ENCODE data around the gene GPRC5D.

Gene GPRC5D

DNA sequence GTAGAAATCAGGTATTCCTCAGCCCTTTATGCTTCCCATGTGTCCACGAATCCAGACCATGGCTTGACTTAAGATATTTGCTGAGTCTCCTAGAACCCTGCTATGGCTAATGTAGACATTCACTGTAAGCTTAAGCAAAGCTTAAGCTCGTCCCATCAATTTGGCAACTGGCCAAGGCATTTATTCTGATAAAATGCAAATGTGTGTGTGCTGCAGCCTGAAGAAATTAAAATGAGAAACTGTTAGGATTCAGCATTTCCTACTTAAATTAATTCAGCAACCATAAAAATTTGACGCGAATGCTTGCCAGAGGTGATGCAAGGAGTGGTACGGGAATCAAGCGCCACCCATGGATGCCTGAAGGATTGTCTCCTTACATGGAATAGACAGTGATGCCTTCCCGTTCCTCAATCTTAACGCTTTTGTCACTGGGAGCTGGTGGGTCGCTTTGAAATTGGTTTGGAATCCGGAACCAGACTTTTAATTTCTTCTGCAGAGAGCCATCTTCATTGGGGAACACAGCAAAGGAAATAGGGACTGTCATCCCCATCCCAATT lies 34.9 kb upstream of the GPRC5D start:
- H3K4me3 Mint-ChIP-seq, result no peak overlapping the region
- no peak for DNase-seq (ENCODE audit: low spot score in 2 of 2)
- no peak for ATAC-seq
- H3K4me1 Mint-ChIP-seq, result peaks cover 10% of the 10 kb centered on the region
- peaks cover 12% of the 10 kb centered on the region for H3K36me3 Mint-ChIP-seq
- no peaks in the 10 kb centered on the region for H3K9me3 Mint-ChIP-seq
- H3K27ac Mint-ChIP-seq, result no peak overlapping the region

DNA sequence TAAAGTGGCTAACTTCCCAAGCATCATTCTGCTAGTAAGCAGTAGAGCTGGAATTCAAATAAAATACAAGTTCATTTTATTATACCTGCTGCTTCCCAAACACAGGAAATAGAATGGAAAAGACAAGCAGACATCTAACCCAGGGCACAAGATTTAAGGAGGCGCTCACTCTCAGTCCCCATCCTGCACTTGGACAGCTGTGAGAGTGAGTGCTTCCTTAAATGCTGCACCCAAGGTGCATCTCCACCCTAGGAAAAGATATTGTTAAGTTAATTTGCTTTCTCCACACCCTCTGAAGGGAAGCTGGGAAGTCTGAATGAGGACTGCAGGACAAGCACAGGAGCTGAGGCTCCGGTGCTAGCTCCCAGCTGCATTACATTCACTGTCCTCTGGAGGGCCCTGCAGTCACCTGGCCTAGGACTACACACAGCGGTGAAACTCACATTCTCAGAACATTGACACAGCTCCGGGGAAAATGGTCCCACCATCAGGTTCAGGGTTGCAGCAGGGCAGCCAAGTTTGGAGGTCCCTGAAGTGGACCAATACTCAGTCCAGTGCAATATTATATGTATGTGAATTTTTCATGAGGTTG lies 33.9 kb upstream of the GPRC5D start:
- no peak for DNase-seq (ENCODE audit: low spot score in 2 of 2)
- H3K9me3 Mint-ChIP-seq, result no peaks in the 10 kb centered on the region
- peaks cover 3% of the 10 kb centered on the region for H3K4me1 Mint-ChIP-seq
- H3K36me3 Mint-ChIP-seq, result peaks cover 12% of the 10 kb centered on the region
- H3K4me3 Mint-ChIP-seq, result no peak overlapping the region
- H3K27ac Mint-ChIP-seq, result no peak overlapping the region
- ATAC-seq, result peak; percentile 73

DNA sequence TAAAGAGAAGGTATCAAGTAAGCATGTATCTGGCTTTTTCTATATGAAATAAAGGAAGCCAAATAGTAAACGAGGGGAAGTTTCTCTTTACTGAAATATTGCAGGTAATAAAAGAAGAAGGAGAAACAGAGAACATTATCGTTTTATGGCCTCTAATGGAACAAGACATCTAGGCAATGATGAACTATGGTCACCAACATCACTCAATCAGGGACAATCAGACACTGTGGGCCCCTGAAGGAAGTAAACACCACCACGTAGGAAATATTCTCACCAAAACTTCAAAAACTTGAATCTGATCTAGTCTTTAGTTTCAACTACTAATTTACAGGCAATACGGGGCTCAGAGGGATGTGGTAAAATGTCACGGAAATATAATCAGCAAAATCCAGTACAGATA lies 32.2 kb upstream of the GPRC5D start:
- Mint-ChIP-seq H3K27ac (no peak overlapping the region), H3K4me1 (no peaks in the 10 kb centered on the region), H3K36me3 (peaks cover 12% of the 10 kb centered on the region), H3K9me3 (no peaks in the 10 kb centered on the region), H3K4me3 (no peak overlapping the region)
- ATAC-seq (no peak), DNase-seq (ENCODE audit: low spot score in 2 of 2) (no peak)

DNA sequence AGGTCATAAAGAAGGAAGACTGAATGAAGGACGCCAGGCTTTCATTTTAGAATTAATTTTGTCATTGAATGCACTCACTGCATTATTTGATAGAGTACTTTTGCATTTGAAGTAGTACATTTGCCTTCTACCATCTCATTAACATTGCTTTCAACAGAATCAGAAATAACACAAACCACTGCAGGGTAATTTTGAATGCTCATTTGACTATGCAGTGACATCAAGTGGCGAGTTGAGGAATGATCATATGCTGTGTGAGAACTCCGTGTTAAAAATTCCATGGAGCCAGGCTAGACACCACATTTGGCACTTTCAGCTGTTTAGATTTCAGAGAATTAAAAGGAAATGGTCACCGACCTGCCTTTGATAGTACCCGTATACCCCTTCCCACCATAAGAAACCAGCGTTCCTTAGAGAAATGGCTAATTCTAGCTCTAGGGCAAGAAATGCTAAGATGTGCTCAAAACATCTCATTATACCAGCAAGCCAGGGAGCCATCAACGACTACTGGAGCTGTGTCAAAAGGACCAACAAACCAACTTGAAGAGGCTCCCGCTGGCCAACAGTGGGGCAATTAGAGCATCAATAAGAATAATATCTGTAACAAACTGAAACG lies 31.6 kb upstream of the GPRC5D start:
- Mint-ChIP-seq H3K9me3 (no peaks in the 10 kb centered on the region), H3K4me3 (no peak overlapping the region), H3K36me3 (peaks cover 12% of the 10 kb centered on the region), H3K27ac (no peak overlapping the region), H3K4me1 (no peaks in the 10 kb centered on the region)
- ATAC-seq (no peak), DNase-seq (ENCODE audit: low spot score in 2 of 2) (no peak)

DNA sequence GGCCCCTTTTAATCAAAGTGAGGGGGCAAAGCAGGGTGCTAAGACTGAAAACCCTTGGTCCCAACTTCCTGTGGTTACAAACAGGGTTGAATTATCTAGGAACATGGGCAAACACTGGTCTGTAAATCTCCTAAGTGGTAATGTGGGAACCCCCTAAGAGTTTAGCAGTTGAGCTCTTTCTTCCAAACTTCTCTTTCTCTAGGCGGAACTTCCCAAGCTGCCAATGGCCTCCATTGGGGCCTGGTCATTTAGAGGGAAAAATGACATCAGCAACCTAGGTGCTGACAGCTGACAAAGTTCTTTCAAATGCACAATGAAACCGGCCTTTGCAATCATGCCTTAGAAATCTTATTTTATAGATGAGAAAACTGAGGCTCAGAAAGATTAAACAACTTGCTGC lies 30.4 kb upstream of the GPRC5D start:
- Mint-ChIP-seq H3K9me3 (no peaks in the 10 kb centered on the region), H3K36me3 (peaks cover 12% of the 10 kb centered on the region), H3K4me3 (no peak overlapping the region), H3K27ac (no peak overlapping the region), H3K4me1 (no peaks in the 10 kb centered on the region)
- ATAC-seq (no peak), DNase-seq (ENCODE audit: low spot score in 2 of 2) (no peak)

DNA sequence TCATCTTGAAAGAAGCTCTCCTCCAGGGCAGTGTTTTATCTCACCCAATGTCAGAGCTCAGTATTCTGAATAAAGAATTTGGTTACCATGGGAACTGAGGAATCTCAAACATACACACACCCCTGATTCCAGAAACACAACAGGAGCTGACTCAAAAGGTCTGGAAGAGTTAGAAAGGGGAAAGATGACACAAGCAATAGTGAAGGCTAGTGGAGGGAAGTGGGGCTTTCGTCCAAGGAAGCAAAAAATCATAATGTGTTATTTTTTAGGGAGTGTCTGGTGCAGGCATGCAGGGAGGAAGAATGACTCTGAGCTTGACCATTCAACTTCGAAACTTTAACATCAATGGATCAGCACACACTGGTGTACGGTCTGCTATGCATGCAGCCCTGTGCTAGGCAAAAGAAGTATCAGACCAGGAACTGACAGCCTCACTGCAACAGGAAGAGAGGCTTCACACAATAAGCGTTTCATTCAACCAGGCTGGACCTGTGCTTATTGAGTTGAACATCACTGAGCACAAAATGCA lies 27.8 kb upstream of the GPRC5D start:
- Mint-ChIP-seq H3K36me3 (peaks cover 10% of the 10 kb centered on the region), H3K4me3 (no peak overlapping the region), H3K4me1 (no peaks in the 10 kb centered on the region), H3K27ac (no peak overlapping the region), H3K9me3 (no peaks in the 10 kb centered on the region)
- no peak for DNase-seq (ENCODE audit: low spot score in 2 of 2)
- no peak for ATAC-seq

DNA sequence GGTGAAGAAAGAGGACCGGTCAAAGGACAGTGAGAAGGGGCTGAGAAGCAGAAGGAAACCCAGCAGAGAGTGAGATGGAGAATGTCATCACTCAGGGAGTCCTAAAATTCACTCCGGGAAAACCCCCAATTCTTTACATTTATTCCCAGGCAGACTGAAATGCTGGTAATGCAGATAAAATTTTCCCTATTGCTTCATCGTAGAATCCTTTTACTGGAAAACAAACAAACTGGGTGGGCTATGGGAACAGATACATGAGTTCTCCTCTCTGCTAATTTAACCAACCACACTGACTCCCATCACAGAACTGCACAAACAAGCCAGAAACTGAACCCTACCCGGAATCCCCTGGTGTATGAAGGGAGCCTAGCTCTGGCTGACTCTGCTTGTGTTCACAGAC lies 27.2 kb upstream of the GPRC5D start:
- peaks cover 4% of the 10 kb centered on the region for H3K36me3 Mint-ChIP-seq
- no peak overlapping the region for H3K27ac Mint-ChIP-seq
- ATAC-seq (no peak), DNase-seq (ENCODE audit: low spot score in 2 of 2) (no peak)
- H3K4me1 Mint-ChIP-seq, result no peaks in the 10 kb centered on the region
- no peak overlapping the region for H3K4me3 Mint-ChIP-seq
- H3K9me3 Mint-ChIP-seq, result peaks cover 3% of the 10 kb centered on the region

DNA sequence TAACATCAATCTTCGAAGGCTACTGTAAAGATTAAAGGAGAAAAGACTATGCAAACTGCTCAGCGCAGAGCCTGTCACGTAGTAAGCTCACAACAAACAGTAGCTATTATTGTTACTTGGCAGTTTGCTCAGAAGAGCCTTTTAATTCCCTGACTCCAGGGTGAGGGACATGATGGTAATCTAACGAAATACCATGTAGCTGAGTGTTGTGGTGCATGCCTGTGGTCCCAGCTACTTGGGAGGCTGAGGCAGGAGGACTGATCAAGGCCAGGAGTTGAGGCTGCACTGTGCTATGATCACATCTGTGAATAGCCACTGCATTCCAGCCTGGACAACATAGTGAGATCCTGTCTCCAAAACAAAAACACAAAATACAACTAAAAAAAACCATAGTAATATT lies 25.3 kb upstream of the GPRC5D start:
- DNase-seq (ENCODE audit: low spot score in 2 of 2), result no peak
- no peaks in the 10 kb centered on the region for H3K36me3 Mint-ChIP-seq
- ATAC-seq, result no peak
- no peaks in the 10 kb centered on the region for H3K4me1 Mint-ChIP-seq
- peaks cover 14% of the 10 kb centered on the region for H3K9me3 Mint-ChIP-seq
- H3K4me3 Mint-ChIP-seq, result no peak overlapping the region
- no peak overlapping the region for H3K27ac Mint-ChIP-seq

DNA sequence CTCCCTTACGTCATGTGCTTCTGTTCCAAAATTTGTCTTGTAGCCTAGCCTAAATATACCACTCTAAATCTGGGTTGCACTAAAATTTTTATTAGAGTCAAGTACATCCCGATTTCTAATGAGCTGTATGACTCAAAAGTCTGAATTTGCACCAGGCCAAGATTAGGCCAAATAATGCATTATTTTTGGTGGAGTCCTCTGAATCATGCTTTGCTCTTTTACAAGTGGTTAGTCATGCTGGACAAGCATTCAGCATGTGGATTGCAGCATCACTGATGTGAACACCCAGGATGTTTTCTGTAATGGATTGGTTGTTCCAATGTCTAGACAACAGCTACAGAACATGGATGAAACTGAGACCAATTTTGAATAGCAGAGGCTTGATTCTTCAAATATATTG lies 24.4 kb upstream of the GPRC5D start:
- no peak overlapping the region for H3K27ac Mint-ChIP-seq
- ATAC-seq (no peak), DNase-seq (ENCODE audit: low spot score in 2 of 2) (no peak)
- peaks cover 17% of the 10 kb centered on the region for H3K9me3 Mint-ChIP-seq
- no peaks in the 10 kb centered on the region for H3K4me1 Mint-ChIP-seq
- no peaks in the 10 kb centered on the region for H3K36me3 Mint-ChIP-seq
- no peak overlapping the region for H3K4me3 Mint-ChIP-seq

DNA sequence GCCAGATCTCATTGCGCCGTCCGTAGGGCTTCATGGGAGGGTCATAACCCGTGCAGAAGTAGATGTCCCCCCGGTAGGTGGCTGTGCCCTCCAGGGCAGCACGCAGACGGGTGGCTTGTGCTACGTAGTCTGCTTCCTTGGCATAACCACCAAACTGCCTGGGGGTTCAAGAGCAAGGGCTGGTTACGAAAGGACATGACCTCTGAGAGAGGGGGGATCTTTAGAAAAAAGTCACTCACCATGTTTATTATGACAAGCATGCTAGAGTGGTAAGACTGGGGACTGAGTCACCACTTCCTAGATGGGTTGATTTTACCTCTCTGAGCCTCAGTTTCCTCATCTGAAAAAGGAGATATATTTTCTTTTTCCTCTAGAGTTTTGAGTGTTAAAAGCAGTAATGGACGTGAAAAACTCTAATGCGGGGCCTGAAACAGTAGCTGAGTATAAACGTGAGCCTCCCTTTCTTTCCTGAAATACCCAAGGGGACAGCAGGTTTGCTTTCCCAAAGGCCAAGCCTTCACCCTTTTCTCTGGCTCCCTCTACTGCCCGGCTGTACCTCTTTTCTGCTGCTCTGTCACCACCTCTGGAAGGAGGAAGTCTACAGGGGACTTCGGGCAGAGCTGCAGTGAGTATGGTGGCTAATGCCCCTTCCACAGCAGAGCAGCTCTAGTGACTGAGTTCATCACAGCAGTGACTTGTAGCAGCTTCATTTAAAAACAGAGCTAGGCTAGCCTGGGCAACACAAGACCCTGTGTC lies 23.5 kb upstream of the GPRC5D start:
- peaks cover 17% of the 10 kb centered on the region for H3K9me3 Mint-ChIP-seq
- DNase-seq (ENCODE audit: low spot score in 2 of 2), result no peak
- no peaks in the 10 kb centered on the region for H3K4me1 Mint-ChIP-seq
- no peak overlapping the region for H3K27ac Mint-ChIP-seq
- no peak overlapping the region for H3K4me3 Mint-ChIP-seq
- no peak for ATAC-seq
- no peaks in the 10 kb centered on the region for H3K36me3 Mint-ChIP-seq

DNA sequence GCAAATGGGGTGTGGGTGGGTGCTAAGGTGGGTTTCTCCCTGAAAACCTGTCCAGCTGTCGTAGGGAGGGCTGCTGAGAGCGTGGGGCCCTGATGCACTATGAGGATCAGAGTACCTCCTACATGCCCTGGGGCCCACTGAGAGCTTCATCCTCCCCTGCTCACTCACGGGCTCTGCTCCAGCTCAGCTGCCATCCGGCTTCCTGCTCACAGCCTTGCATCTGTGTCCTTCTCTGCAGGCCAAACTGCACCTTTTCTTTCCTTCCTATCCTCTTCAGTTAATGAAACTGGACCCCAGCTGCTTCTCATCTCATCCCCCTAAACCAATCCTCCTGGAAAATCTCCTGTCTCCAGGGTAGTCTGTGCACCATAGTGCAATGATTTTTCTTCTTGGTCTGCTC lies 22.2 kb upstream of the GPRC5D start:
- Mint-ChIP-seq H3K36me3 (no peaks in the 10 kb centered on the region), H3K4me3 (no peak overlapping the region), H3K27ac (peak overlapping the region; percentile 20), H3K4me1 (no peaks in the 10 kb centered on the region), H3K9me3 (peaks cover 17% of the 10 kb centered on the region)
- no peak for ATAC-seq
- no peak for DNase-seq (ENCODE audit: low spot score in 2 of 2)

DNA sequence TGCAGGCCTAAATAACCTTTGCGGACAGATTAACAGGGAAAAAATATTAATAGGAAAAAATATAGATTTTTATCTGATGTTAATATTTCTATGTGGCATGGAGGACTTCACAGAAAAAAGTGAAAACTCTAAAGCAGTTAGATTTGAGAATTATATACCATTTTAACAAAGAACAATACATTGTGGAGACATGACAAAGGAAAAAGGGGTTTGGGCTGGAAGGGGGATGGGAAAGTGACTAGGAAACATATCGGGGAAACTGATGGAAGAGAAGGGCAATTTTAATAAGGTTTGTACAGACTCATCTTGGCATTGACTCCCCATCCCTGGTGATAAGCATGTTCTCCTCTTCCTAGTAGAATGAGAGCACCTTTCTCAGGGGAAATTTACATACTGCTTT lies 21.0 kb upstream of the GPRC5D start:
- Mint-ChIP-seq H3K4me1 (no peaks in the 10 kb centered on the region), H3K4me3 (no peak overlapping the region), H3K36me3 (no peaks in the 10 kb centered on the region), H3K9me3 (peaks cover 17% of the 10 kb centered on the region), H3K27ac (no peak overlapping the region)
- no peak for DNase-seq (ENCODE audit: low spot score in 2 of 2)
- ATAC-seq, result no peak

DNA sequence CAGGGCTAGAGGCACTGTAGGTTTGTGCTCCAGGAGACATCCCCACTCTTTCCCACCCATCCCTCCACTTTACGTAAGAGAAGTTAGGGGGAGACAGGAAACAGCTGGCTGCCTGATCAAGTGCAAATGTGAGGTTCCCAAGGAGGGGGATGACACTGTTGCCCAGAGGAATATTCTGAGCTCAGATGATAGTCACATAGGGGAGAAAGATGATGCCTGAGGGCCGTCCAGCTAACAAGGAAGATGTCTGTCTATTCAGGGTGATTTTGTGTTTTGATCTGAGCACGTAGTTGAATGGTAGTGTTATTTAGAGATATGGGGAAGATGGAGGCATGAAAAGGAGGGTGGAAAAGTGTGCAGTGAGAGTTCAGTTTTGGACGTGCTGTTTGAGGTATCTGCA lies 13.9 kb upstream of the GPRC5D start:
- ATAC-seq (no peak), DNase-seq (ENCODE audit: low spot score in 2 of 2) (no peak)
- Mint-ChIP-seq H3K4me3 (no peak overlapping the region), H3K4me1 (peaks cover 9% of the 10 kb centered on the region), H3K36me3 (no peaks in the 10 kb centered on the region), H3K9me3 (no peaks in the 10 kb centered on the region), H3K27ac (no peak overlapping the region)

DNA sequence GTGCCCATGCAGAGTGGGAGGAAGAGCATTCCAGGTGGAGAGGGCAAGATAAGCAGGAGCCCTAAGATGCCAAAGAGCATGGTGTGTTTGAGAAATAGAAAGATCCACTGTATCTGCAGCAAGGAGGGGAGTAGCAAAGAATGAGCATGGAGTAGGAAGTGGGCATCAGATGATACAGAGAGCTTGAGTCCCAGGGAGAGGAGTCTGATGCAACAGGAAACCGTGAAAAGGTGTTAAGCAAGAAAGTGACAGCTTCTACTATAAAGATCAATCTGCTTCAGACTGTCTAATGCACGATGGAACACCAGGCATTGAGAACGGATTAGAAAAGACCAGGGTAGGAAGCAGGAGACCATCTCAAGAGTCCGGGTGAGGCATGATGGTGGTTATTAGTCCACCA lies 12.3 kb upstream of the GPRC5D start:
- Mint-ChIP-seq H3K27ac (no peak overlapping the region), H3K4me3 (no peak overlapping the region), H3K36me3 (no peaks in the 10 kb centered on the region), H3K9me3 (no peaks in the 10 kb centered on the region), H3K4me1 (peaks cover 9% of the 10 kb centered on the region)
- ATAC-seq (peak; percentile 40), DNase-seq (ENCODE audit: low spot score in 2 of 2) (no peak)

DNA sequence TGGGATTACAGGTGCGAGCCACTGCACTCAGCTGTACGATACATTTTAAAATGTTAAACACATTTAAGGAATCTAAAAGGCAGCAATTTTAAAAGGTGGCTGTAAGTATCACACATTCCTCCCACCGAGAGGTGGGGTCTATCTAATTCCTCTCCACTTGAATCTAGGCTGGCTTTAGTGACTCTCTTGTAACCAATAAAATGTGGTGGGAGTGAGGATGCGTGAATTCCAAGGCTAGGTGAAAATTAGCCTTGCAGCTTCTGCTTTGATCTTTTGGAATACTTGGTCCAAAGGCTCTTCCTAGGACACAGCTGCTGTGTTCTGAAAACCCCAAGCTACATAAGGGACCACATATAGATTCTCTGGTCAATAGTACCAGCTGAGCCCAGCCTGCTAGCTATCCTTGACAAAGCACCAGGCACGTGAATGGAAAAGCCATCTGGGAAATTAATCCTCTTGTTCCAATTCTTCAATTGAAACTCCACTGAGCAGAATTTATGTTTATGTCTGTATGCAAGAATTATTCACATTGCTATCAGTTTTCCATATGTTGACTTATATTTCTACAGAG lies 8.8 kb upstream of the GPRC5D start:
- H3K4me3 Mint-ChIP-seq, result no peak overlapping the region
- peaks cover 9% of the 10 kb centered on the region for H3K4me1 Mint-ChIP-seq
- ATAC-seq, result no peak
- no peak for DNase-seq (ENCODE audit: low spot score in 2 of 2)
- H3K27ac Mint-ChIP-seq, result no peak overlapping the region
- no peaks in the 10 kb centered on the region for H3K9me3 Mint-ChIP-seq
- no peaks in the 10 kb centered on the region for H3K36me3 Mint-ChIP-seq
